ENCODE measurements around the gene EBF4. TPM values are rescaled to one million over a fixed set of nuclear protein-coding genes. Genes with fewer than 3 reads are reported as not detected.
"Not testable (repeated sequence)": the region's sequence is repeated elsewhere in the genome, so short reads cannot be mapped to it uniquely, and the experiment has no call there.

The EBF4 gene
- total RNA-seq, 4 donors from 2014 or later, result 7.1 to 69.5 (median 21.7) TPM

DNA sequence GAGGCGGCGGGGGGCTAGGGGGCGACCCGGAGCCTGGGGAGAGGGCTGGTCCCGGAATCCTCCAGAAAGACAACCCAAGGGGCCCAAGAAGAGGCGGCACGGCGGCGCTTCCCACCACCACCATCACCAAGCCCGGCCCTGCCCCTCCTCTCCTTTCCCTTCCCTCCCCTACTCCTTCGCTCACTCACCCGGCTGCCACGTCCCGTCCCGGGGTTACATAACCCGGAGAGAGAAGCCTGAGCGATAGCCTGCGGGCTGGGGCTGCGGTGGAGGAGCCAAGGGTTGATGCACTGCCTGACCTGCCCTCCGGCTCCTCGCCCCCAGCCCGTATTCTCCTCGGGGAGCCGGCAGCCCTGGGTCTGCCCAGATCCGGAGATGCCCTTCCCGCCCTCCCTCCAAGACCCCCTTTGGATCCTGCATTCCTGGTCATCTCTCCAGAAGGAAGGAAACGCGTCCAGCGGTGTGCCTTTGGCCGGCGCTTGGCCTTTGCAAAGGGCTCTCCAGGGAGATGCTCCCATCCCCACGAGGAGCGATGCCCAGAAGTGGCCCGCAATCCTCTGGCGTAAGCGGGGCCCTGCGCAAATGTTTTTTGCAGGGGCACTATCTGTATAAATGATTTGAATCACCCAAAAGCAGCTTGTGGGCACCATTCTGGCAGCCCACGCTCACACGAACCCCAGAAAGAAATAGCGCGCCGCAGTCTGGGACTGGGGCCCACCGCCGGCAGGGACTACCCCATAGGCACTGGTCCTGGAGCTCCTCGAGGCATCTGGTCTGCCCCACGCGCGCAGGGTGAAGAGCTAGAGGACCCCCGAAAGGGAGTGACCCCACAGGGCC lies 112.5 kb downstream of the EBF4 start:
- no peak overlapping the region for H3K27ac ChIP-seq
- H3K9me3 ChIP-seq, result no peaks in the 10 kb centered on the region
- H3K4me1 ChIP-seq, result peaks cover 0 to 17% of the 10 kb centered on the region in 2 donors
- no peak overlapping the region for H3K4me3 ChIP-seq
- no peaks in the 10 kb centered on the region for H3K36me3 ChIP-seq
- no peak for DNase-seq
- no peaks in the 10 kb centered on the region for H3K27me3 ChIP-seq
- TF ChIP-seq, protein P1, sequence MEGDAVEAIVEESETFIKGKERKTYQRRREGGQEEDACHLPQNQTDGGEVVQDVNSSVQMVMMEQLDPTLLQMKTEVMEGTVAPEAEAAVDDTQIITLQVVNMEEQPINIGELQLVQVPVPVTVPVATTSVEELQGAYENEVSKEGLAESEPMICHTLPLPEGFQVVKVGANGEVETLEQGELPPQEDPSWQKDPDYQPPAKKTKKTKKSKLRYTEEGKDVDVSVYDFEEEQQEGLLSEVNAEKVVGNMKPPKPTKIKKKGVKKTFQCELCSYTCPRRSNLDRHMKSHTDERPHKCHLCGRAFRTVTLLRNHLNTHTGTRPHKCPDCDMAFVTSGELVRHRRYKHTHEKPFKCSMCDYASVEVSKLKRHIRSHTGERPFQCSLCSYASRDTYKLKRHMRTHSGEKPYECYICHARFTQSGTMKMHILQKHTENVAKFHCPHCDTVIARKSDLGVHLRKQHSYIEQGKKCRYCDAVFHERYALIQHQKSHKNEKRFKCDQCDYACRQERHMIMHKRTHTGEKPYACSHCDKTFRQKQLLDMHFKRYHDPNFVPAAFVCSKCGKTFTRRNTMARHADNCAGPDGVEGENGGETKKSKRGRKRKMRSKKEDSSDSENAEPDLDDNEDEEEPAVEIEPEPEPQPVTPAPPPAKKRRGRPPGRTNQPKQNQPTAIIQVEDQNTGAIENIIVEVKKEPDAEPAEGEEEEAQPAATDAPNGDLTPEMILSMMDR (IDR thresholded peaks at IDR 0.05), result no peak
- TF ChIP-seq POLR2A (IDR thresholded peaks at IDR 0.05), result no peak
- intact Hi-C loops (cut with DNase I; ENCODE audit: low total_unique reads), result no loop called here

GRCh38 chr20:2805689-2806350 lies 113.2 kb downstream of the EBF4 start:
- H3K4me3 ChIP-seq, result no peak overlapping the region
- DNase-seq, result no peak
- no peak overlapping the region for H3K27ac ChIP-seq
- no peaks in the 10 kb centered on the region for H3K9me3 ChIP-seq
- H3K36me3 ChIP-seq, result no peaks in the 10 kb centered on the region
- peaks cover 0 to 16% of the 10 kb centered on the region in 2 donors for H3K4me1 ChIP-seq
- no peaks in the 10 kb centered on the region for H3K27me3 ChIP-seq
- TF ChIP-seq POLR2A (IDR thresholded peaks at IDR 0.05), result no peak
- TF ChIP-seq, protein P1 (IDR thresholded peaks at IDR 0.05), result no peak
- intact Hi-C loops (cut with DNase I; ENCODE audit: low total_unique reads), result no loop called here

DNA sequence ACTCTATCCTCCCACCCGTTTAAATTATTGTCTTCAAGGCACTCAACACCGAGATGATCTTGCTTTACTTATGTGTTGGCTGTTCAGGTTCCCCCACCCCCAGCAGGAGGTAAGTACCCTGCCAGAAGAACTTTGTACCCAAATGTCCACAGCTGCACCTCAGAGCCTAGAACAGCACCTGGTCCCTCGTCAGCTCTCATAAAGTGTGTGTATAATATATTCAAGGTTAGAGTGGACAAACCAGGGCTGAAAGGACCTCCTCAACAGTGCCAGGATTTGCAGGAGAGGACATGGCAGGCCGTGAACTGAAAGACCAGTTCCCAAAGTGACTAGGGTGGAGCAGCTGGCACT lies 113.7 kb downstream of the EBF4 start:
- no peaks in the 10 kb centered on the region for H3K9me3 ChIP-seq
- intact Hi-C loops (cut with DNase I; ENCODE audit: low total_unique reads), result no loop called here
- no peak for TF ChIP-seq POLR2A (IDR thresholded peaks at IDR 0.05)
- TF ChIP-seq, protein P1 (IDR thresholded peaks at IDR 0.05), result no peak
- DNase-seq, result no peak
- no peak overlapping the region for H3K27ac ChIP-seq
- no peak overlapping the region for H3K4me3 ChIP-seq
- peaks cover 0 to 16% of the 10 kb centered on the region in 2 donors for H3K4me1 ChIP-seq
- no peaks in the 10 kb centered on the region for H3K27me3 ChIP-seq
- H3K36me3 ChIP-seq, result no peaks in the 10 kb centered on the region

GRCh38 chr20:2807019-2807418 lies 114.4 kb downstream of the EBF4 start:
- Histone ChIP-seq H3K27me3 (no peaks in the 10 kb centered on the region), H3K36me3 (no peaks in the 10 kb centered on the region), H3K27ac (no peak overlapping the region), H3K4me1 (peaks cover 0 to 16% of the 10 kb centered on the region in 2 donors), H3K4me3 (no peak overlapping the region), H3K9me3 (no peaks in the 10 kb centered on the region)
- TF ChIP-seq, protein P1 (IDR thresholded peaks at IDR 0.05), result no peak
- no peak for TF ChIP-seq POLR2A (IDR thresholded peaks at IDR 0.05)
- intact Hi-C loops (cut with DNase I; ENCODE audit: low total_unique reads), result no loop called here
- no peak for DNase-seq

- H3K4me3 ChIP-seq; H3K27ac ChIP-seq; H3K36me3 ChIP-seq; H3K9me3 ChIP-seq; intact Hi-C loops (cut with DNase I; ENCODE audit: low total_unique reads); DNase-seq; H3K27me3 ChIP-seq: not testable (repeated sequence)
- H3K4me1 ChIP-seq, result peaks cover 0 to 16% of the 10 kb centered on the region in 2 donors
Measured at GRCh38 chr20:2807929-2808328, 115.3 kb downstream of the EBF4 start.

Data from uterus (tissue), 4 donors.